Neural cell (in vitro differentiated cells): ENCODE measurements around the gene TYW3. TPM values are rescaled to one million over a fixed set of nuclear protein-coding genes. Genes with fewer than 3 reads are reported as not detected.

ENCODE experiments used
- H2AFZ ChIP-seq: fragments of 200-600, 300-800 bp; sonication (generic), shearing (Covaris generic); 2 replicates; pipeline ENCODE4 v1.6.0; 2014; ENCODE audit warnings: low read depth, mild to moderate bottlenecking, antibody characterized with exemption, low read length, moderate library complexity
- H3F3A ChIP-seq: fragments of 200-600 bp; shearing (Covaris generic); 2 replicates; pipeline ENCODE4 v1.6.1; 2016; ENCODE audit warnings: mild to moderate bottlenecking, moderate library complexity, mixed read lengths, antibody characterized with exemption, low read length; ENCODE audit not compliant: insufficient read depth, poor library complexity, severe bottlenecking
- H3K27ac ChIP-seq: fragments of 200-600, 300-800 bp; sonication (generic), shearing (Covaris generic); 2 replicates; pipeline ENCODE4 v1.5.1; 2014; ENCODE audit warnings: mild to moderate bottlenecking, low read length, moderate library complexity
- H3K27me3 ChIP-seq: fragments of 300-800, 200-600 bp; sonication (generic), shearing (Covaris generic); 2 replicates; pipeline ENCODE4 v1.6.0; 2014; ENCODE audit warnings: mild to moderate bottlenecking, low read depth, low read length, moderate library complexity; ENCODE audit not compliant: insufficient read depth
- H3K36me3 ChIP-seq: fragments of 300-800, 200-600 bp; sonication (generic), shearing (Covaris generic); 2 replicates; pipeline ENCODE4 v1.5.1; 2014; ENCODE audit warnings: mild to moderate bottlenecking, antibody characterized with exemption, low read length, moderate library complexity; ENCODE audit not compliant: insufficient read depth
- H3K4me2 ChIP-seq: fragments of 300-800, 200-600 bp; sonication (generic), shearing (Covaris generic); 2 replicates; pipeline ENCODE4 v1.6.0; 2014; ENCODE audit warnings: mild to moderate bottlenecking, low read length
- H3K4me3 ChIP-seq: fragments of 300-800, 200-600 bp; sonication (generic), shearing (Covaris generic); 2 replicates; pipeline ENCODE4 v1.5.1; 2014; ENCODE audit warnings: mild to moderate bottlenecking, low read length, moderate library complexity
- H3K79me2 ChIP-seq: fragments of 200-600 bp; shearing (Covaris generic); replicated peaks from 2 replicates; pipeline ENCODE4 v1.6.0; 2014; ENCODE audit warnings: mild to moderate bottlenecking, low read length, moderate library complexity; ENCODE audit not compliant: insufficient read depth
- H3K9ac ChIP-seq: fragments of 300-800, 200-600 bp; sonication (generic), shearing (Covaris generic); 2 replicates; pipeline ENCODE4 v1.6.1; 2016; ENCODE audit warnings: mild to moderate bottlenecking, low read length, mixed read lengths
- H3K9me2 ChIP-seq: fragments of 200-600 bp; shearing (Covaris generic); 2 replicates; pipeline ENCODE4 v1.6.1; 2016; ENCODE audit warnings: mild to moderate bottlenecking, low read length, mixed read lengths; ENCODE audit not compliant: insufficient read depth
- H3K9me3 ChIP-seq: fragments of 200-600, 300-800 bp; sonication (generic), shearing (Covaris generic); 2 replicates; pipeline ENCODE4 v1.6.1; 2016; ENCODE audit warnings: mild to moderate bottlenecking, mixed run types, low read length, moderate library complexity, mixed read lengths
- H4K20me1 ChIP-seq: fragments of 200-600 bp; shearing (Covaris generic); 2 replicates; pipeline ENCODE4 v1.6.1; 2016; ENCODE audit warnings: mild to moderate bottlenecking, mixed run types; ENCODE audit not compliant: insufficient read depth
- EP300 ChIP-seq: fragments of 450-650 bp; conservative IDR thresholded peaks from 2 replicates; pipeline ENCODE4 v1.6.1; 2014; ENCODE audit warnings: antibody characterized with exemption, mild to moderate bottlenecking, moderate library complexity; ENCODE audit not compliant: poor library complexity, severe bottlenecking
- EZH2 ChIP-seq: fragments of 200-600, 300-800 bp; shearing (Covaris generic), sonication (generic); IDR thresholded peaks from 2 replicates; pipeline ENCODE4 v1.6.1; 2014; ENCODE audit warnings: antibody characterized with exemption, low read length, borderline replicate concordance, mild to moderate bottlenecking; ENCODE audit not compliant: insufficient read depth, poor library complexity, severe bottlenecking
- MXI1 ChIP-seq: fragments of 450-650 bp; conservative IDR thresholded peaks from 2 replicates; pipeline ENCODE4 v1.6.1; 2014; ENCODE audit warnings: antibody characterized with exemption, mild to moderate bottlenecking; ENCODE audit not compliant: poor library complexity, severe bottlenecking
- POLR2AphosphoS5 ChIP-seq: IDR thresholded peaks from 2 replicates; pipeline ENCODE4 v1.6.1; 2012
- RAD21 ChIP-seq: fragments of 450-650 bp; conservative IDR thresholded peaks from 2 replicates; pipeline ENCODE4 v1.6.1; 2014; ENCODE audit warnings: antibody characterized with exemption, mild to moderate bottlenecking, moderate library complexity
- SMC3 ChIP-seq: fragments of 450-650 bp; conservative IDR thresholded peaks from 2 replicates; pipeline ENCODE4 v1.6.1; 2014; ENCODE audit warnings: antibody characterized with exemption, mild to moderate bottlenecking, moderate library complexity; ENCODE audit not compliant: poor library complexity
- TAF1 ChIP-seq: IDR thresholded peaks from 2 replicates; pipeline ENCODE4 v1.6.1; 2012; ENCODE audit warnings: low read depth
- polyA plus RNA-seq: library from polyadenylated mRNA; depleted of rRNA; stranded (reverse); fragments of >200 nt; gene quantifications from 2 replicates; pipeline ENCODE4 v1.2.3, GENCODE V29; 2014
- TF ChIP-seq, protein P1 (sequence below): IDR thresholded peaks from 2 replicates; pipeline ENCODE4 v1.6.1; 2012; ENCODE audit warnings: borderline replicate concordance
- TF ChIP-seq, protein P2 (sequence below): fragments of 450-650 bp; IDR thresholded peaks from 2 replicates; pipeline ENCODE4 v1.5.1; 2014; ENCODE audit warnings: antibody characterized with exemption, mild to moderate bottlenecking, moderate library complexity; ENCODE audit not compliant: poor library complexity, severe bottlenecking

The TYW3 gene
- polyA plus RNA-seq, 1 donor from 2014 or later = 1.5 TPM

DNA sequence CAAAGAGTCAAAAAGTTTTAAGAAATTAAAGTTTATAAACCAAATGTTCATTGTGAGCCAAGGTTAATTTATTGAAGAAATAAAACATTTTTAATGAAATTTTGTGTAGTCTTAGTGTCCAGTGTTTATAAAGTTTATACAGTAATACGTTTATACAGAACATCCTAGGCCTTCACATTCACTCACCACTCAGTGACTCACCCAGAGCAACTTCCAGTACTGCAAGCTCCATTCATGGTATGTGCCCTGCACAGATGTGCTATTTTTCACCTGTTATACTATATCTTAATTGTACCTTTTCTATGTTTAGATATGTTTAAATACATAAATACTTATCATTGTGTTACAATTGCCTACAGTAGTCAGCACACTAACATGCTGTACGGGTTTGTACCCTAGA, 33.6 kb downstream of the TYW3 start:
- H3K9me3 ChIP-seq = no peaks in the 10 kb centered on the region
- no peak overlapping the region for H3K9ac ChIP-seq
- no peak for TF ChIP-seq RAD21
- TF ChIP-seq EZH2 = no peak
- no peak for TF ChIP-seq POLR2AphosphoS5
- no peak for TF ChIP-seq MXI1
- no peaks in the 10 kb centered on the region for H3K9me2 ChIP-seq
- H4K20me1 ChIP-seq = no peaks in the 10 kb centered on the region
- H3K4me2 ChIP-seq = no peak overlapping the region
- no peak overlapping the region for H3K4me3 ChIP-seq
- no peaks in the 10 kb centered on the region for H3K36me3 ChIP-seq
- no peaks in the 10 kb centered on the region for H3K27me3 ChIP-seq
- H3K27ac ChIP-seq = no peak overlapping the region
- no peak overlapping the region for H2AFZ ChIP-seq
- no peaks in the 10 kb centered on the region for H3F3A ChIP-seq
- no peaks in the 10 kb centered on the region for H3K79me2 ChIP-seq

DNA sequence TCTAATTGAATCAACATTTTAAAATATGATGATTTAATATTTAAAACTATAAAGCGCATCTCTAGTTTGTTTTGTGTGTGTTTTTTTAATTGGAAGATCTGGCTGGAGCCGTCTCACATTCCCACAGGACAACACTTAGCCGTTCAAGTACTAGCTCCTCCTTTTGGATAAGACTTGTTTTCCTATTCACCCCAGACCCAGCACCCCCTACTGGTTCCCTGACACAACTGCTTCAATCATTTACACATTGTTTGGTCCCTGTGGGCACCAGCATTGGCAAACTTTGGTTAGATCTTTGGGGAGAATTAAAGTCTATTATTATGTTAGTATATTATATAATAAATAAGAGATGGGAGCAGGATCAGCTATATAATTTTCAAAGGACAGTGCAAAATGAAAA, 34.5 kb downstream of the TYW3 start:
- H3K4me2 ChIP-seq = no peak overlapping the region
- H3K27me3 ChIP-seq = no peaks in the 10 kb centered on the region
- H2AFZ ChIP-seq = no peak overlapping the region
- no peak overlapping the region for H3K9ac ChIP-seq
- no peaks in the 10 kb centered on the region for H3K79me2 ChIP-seq
- no peaks in the 10 kb centered on the region for H4K20me1 ChIP-seq
- TF ChIP-seq EZH2 (no peak), TAF1 (no peak), POLR2AphosphoS5 (no peak), SMC3 (no peak), EP300 (no peak), RAD21 (no peak), MXI1 (no peak)
- TF ChIP-seq, protein P1, sequence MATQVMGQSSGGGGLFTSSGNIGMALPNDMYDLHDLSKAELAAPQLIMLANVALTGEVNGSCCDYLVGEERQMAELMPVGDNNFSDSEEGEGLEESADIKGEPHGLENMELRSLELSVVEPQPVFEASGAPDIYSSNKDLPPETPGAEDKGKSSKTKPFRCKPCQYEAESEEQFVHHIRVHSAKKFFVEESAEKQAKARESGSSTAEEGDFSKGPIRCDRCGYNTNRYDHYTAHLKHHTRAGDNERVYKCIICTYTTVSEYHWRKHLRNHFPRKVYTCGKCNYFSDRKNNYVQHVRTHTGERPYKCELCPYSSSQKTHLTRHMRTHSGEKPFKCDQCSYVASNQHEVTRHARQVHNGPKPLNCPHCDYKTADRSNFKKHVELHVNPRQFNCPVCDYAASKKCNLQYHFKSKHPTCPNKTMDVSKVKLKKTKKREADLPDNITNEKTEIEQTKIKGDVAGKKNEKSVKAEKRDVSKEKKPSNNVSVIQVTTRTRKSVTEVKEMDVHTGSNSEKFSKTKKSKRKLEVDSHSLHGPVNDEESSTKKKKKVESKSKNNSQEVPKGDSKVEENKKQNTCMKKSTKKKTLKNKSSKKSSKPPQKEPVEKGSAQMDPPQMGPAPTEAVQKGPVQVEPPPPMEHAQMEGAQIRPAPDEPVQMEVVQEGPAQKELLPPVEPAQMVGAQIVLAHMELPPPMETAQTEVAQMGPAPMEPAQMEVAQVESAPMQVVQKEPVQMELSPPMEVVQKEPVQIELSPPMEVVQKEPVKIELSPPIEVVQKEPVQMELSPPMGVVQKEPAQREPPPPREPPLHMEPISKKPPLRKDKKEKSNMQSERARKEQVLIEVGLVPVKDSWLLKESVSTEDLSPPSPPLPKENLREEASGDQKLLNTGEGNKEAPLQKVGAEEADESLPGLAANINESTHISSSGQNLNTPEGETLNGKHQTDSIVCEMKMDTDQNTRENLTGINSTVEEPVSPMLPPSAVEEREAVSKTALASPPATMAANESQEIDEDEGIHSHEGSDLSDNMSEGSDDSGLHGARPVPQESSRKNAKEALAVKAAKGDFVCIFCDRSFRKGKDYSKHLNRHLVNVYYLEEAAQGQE = no peak
- TF ChIP-seq, protein P2, sequence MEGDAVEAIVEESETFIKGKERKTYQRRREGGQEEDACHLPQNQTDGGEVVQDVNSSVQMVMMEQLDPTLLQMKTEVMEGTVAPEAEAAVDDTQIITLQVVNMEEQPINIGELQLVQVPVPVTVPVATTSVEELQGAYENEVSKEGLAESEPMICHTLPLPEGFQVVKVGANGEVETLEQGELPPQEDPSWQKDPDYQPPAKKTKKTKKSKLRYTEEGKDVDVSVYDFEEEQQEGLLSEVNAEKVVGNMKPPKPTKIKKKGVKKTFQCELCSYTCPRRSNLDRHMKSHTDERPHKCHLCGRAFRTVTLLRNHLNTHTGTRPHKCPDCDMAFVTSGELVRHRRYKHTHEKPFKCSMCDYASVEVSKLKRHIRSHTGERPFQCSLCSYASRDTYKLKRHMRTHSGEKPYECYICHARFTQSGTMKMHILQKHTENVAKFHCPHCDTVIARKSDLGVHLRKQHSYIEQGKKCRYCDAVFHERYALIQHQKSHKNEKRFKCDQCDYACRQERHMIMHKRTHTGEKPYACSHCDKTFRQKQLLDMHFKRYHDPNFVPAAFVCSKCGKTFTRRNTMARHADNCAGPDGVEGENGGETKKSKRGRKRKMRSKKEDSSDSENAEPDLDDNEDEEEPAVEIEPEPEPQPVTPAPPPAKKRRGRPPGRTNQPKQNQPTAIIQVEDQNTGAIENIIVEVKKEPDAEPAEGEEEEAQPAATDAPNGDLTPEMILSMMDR = no peak
- no peak overlapping the region for H3K4me3 ChIP-seq
- H3K36me3 ChIP-seq = no peaks in the 10 kb centered on the region
- H3K27ac ChIP-seq = no peak overlapping the region
- no peaks in the 10 kb centered on the region for H3K9me2 ChIP-seq
- H3K9me3 ChIP-seq = no peaks in the 10 kb centered on the region
- H3F3A ChIP-seq = no peaks in the 10 kb centered on the region
